HG03469 (cell line): ENCODE results near the gene PNMA1.

Source experiments
- ATAC-seq: cut with Tn5 transposase; IDR thresholded peaks from one replicate; pipeline ENCODE4 v1.9.1; 2021; ENCODE audit warnings: mild to moderate bottlenecking, moderate library complexity, moderate number of reproducible peaks; ENCODE audit not compliant: unreplicated experiment

The PNMA1 gene

GRCh38 chr14:73751157-73751691, 37.0 kb upstream of the PNMA1 start:
- ATAC-seq, result no peak

DNA sequence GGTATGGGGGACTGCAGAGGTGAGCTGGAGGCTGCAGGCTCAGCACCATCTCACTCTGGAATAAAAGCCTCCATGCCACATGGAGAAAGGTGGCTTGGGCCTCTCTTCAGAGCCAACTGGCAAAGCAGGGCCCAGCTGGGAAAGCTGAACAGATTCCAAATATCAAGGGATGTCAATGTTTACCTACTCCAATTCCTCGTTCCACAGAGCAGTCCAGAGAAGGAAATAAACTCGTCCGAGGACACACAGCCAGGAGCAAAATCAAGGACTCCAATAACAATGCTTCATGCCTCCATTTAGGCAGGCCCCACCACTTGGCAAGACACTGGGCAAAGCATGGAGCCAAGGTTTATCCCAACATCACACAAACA, 36.3 kb upstream of the PNMA1 start:
- no peak for ATAC-seq

GRCh38 chr14:73749706-73750530, 35.7 kb upstream of the PNMA1 start:
- ATAC-seq, result no peak

- ATAC-seq, result no peak
These were observed 34.7 kb upstream of the PNMA1 start for GRCh38 chr14:73748858-73749357.

- ATAC-seq, result no peak
These were observed 33.4 kb upstream of the PNMA1 start for GRCh38 chr14:73747379-73748211.

- no peak for ATAC-seq
These were observed 32.6 kb upstream of the PNMA1 start for GRCh38 chr14:73746520-73747378.

DNA sequence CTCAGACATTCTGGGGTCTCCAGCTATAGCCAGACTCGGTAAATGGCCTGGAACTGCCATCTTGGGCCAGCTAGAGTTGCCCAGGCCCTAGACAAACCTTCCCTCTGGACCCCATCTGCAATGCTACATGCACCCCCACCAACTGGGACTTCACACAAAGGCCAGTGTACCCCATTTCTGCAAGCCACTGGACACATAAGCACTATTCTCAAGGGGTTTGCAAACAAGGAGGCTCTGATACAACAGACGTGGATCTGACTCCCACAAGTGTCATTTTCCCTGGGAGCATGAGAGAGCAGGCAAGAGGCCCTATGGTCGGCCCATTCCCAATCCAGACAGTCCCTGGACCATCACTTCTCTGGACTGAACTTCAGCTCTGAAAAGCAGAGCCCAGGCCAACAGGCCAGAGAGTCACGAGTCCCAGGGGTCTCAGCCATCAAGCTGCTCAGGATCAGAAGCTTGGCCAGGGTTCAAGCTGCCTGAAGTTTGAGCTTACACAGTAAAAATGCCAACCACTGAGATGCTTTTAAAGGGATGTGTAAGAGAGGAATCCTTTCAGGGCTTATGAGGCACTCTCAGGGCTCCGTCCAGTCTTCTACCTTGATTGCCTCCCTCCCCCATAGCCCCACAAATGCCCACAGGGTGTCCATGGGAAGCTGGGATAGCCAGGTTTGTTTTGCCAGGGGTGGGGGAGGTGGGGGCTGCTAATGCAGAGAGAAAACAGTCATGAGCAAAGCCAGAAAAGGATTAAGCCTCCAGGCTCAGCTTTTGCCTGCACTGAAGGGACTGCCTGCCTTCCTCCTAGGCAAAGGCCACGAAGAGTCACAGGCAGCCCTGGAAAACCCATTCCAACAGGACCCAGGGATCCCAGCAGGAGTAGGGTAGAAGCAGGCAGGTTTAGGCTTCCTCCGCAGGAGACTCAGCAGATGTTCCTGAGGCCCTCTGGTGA, 31.7 kb upstream of the PNMA1 start:
- ATAC-seq, result no peak

GRCh38 chr14:73744874-73745529, 30.8 kb upstream of the PNMA1 start:
- no peak for ATAC-seq

- ATAC-seq, result no peak
These were observed 30.1 kb upstream of the PNMA1 start for GRCh38 chr14:73744175-73744867.

GRCh38 chr14:73743431-73743931, 29.3 kb upstream of the PNMA1 start:
- ATAC-seq, result no peak

DNA sequence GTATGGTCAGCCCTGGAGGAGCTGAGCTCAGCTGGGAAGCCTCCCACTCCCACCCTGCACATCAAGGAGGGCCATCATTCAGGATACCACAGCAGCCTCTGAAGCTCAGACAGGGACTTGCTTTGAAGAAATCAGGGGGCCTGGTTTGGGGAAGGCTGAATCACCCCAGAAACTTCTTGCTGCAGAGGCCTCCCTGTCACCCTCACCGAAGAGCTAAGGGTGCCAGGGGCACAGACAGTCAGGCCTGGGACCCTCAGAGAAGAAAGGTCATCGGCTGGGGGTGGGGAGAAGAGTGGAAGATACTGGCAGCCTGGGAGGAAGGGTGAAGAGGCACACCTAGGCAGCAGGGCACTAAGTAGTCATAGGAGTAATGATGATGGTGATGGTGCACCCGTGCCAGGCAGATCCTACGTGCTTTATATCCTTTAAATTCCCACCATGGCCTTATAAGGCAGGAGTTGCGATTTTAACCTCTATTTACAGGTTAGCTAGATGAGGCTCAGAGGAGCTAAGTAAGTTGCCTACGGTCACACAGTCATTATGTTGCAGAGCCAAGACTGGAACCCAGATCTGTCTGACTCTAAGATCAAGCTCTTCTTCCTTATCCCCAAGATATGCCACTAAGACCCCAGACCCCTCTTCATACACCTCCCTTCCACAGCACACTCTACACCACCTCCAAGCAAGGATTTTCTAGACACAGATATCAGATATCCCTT, 28.5 kb upstream of the PNMA1 start:
- ATAC-seq, result no peak

GRCh38 chr14:73741876-73742519, 27.8 kb upstream of the PNMA1 start:
- ATAC-seq, result no peak

DNA sequence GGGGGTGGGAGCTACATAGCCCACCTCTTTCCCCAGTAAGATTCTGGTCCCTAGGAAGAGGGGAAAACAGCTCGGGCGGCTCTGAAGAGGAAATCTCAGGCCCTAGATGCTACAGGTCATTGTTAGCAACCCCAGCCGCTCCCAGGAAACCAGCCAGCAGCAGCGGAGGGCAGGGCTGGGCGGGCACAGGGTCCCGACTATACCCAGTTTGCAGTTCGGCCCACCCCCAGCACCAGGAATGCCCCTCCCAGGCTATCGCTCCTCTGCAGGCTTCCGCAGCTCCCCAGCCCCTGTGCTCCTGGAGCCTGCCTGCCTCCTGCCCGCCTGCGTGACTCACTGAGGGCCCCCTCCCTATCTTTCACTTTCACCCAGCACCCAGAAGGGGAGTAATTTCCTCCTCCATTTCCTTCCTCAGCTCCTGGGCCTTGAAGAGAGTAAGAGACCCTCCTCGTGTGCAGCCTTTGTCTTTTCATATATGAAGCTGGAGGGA, 27.2 kb upstream of the PNMA1 start:
- ATAC-seq, result no peak

DNA sequence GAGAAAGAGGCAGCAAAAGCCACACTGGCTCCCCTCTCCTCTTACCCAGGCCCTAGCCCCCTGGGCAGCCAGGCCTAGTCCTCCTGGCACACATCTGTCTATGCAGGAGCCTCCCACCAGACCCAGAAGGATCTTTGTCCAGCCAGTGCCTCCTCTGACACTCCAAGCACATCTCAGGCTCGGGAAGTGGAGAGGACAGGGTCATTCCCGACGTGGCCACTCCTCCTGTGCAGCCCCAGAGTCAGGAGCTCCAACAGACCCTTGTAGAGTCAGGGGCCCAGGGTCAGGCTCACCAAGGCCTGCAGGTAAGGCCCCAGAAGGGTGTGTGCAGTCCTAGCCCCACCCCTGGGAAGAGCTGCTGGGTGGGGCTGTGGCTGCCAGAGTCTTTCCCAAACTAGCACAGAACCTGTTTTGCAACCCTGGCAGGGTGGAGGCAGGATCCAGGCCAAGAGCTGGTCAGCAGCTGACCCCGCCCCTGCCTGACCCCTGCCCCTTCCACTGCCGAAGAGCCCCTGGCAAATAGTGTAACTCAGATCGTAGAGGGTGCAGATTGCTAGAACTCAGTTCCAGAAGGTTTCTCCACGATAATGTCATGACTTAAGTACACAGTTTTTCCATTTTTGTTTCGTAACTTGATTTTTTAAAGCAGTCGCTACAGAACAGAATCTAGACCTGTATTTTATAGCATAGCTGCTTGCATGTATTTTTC, 26.6 kb upstream of the PNMA1 start:
- ATAC-seq, result no peak

GRCh38 chr14:73739899-73740617, 25.9 kb upstream of the PNMA1 start:
- ATAC-seq, result no peak
